ENCODE results near the gene PWWP3B.

- TF ChIP-seq, protein P1, sequence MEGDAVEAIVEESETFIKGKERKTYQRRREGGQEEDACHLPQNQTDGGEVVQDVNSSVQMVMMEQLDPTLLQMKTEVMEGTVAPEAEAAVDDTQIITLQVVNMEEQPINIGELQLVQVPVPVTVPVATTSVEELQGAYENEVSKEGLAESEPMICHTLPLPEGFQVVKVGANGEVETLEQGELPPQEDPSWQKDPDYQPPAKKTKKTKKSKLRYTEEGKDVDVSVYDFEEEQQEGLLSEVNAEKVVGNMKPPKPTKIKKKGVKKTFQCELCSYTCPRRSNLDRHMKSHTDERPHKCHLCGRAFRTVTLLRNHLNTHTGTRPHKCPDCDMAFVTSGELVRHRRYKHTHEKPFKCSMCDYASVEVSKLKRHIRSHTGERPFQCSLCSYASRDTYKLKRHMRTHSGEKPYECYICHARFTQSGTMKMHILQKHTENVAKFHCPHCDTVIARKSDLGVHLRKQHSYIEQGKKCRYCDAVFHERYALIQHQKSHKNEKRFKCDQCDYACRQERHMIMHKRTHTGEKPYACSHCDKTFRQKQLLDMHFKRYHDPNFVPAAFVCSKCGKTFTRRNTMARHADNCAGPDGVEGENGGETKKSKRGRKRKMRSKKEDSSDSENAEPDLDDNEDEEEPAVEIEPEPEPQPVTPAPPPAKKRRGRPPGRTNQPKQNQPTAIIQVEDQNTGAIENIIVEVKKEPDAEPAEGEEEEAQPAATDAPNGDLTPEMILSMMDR (IDR thresholded peaks at IDR 0.05): no peak
- TF ChIP-seq POLR2A (IDR thresholded peaks at IDR 0.05) (no peak), EP300 (IDR thresholded peaks at IDR 0.05) (no peak)
Observed at GRCh38 chrX:106178826-106179225, 10.7 kb downstream of the PWWP3B start.

Data from tibial nerve (tissue), 4 donors.